Natural killer cell (primary cell): ENCODE results near the gene GPSM1. TPM values are rescaled to one million over a fixed set of nuclear protein-coding genes. Genes with fewer than 3 reads are reported as not detected.

Experiments
- ATAC-seq, 3 donors: fragments of 150-1000 bp in 2 of 3; fragments of 200-7000 bp in 1 of 3; cut with Tn5 transposase; 1 replicate in 1 of 3; 2 replicates in 2 of 3; pipeline ENCODE4 v1.10.0; 2021; ENCODE audit warnings: mild to moderate bottlenecking in 2 of 3, moderate library complexity in 2 of 3
- DNase-seq, 2 donors: peaks; one replicate each; pipeline versions ENCODE4 v3.0.0 to v3.0.0-alpha.2; 2013 to 2021; ENCODE audit warnings: mixed read lengths in 1 of 2
- H3K27ac ChIP-seq: one replicate; pipeline ENCODE4 v1.5.1; 2013; ENCODE audit warnings: mild to moderate bottlenecking, low read length
- H3K27me3 ChIP-seq: one replicate; pipeline ENCODE4 v1.6.1; 2013; ENCODE audit warnings: low read length; ENCODE audit not compliant: control insufficient read depth, insufficient read depth
- H3K36me3 ChIP-seq: one replicate; pipeline ENCODE4 v1.6.1; 2013; ENCODE audit warnings: low read length; ENCODE audit not compliant: control insufficient read depth, insufficient read depth
- H3K4me1 ChIP-seq: one replicate; pipeline ENCODE4 v1.6.1; 2013; ENCODE audit warnings: low read length; ENCODE audit not compliant: control insufficient read depth, insufficient read depth
- H3K4me3 ChIP-seq: one replicate; pipeline ENCODE4 v1.5.1; 2013; ENCODE audit warnings: low read length
- H3K9me3 ChIP-seq: one replicate; pipeline ENCODE4 v1.6.1; 2013; ENCODE audit warnings: low read length; ENCODE audit not compliant: control insufficient read depth, insufficient read depth
- H3K27ac Mint-ChIP-seq, 2 donors: one replicate each; pipeline ENCODE4 v1.8.0; 2022; ENCODE audit warnings: mild to moderate bottlenecking in 2 of 2, mixed read lengths in 2 of 2, moderate library complexity in 1 of 2
- H3K27me3 Mint-ChIP-seq, 2 donors: one replicate each; pipeline ENCODE4 v1.8.0; 2022; ENCODE audit warnings: low read depth in 2 of 2, mixed read lengths in 2 of 2
- H3K36me3 Mint-ChIP-seq: one replicate; pipeline ENCODE4 v1.8.0; 2022; ENCODE audit warnings: mixed read lengths
- H3K4me1 Mint-ChIP-seq, 2 donors: one replicate each; pipeline ENCODE4 v1.8.0; 2022; ENCODE audit warnings: mixed read lengths in 2 of 2
- H3K4me3 Mint-ChIP-seq: one replicate; pipeline ENCODE4 v1.8.0; 2022; ENCODE audit warnings: mild to moderate bottlenecking, moderate library complexity, mixed read lengths
- H3K9me3 Mint-ChIP-seq, 2 donors: one replicate each; pipeline ENCODE4 v1.8.0; 2022; ENCODE audit warnings: mixed read lengths in 2 of 2
- WGBS: methylation state at CpG from one replicate; pipeline ENCODE4 v1.1.7; 2013; ENCODE audit warnings: missing lambda C conversion rate; ENCODE audit not compliant: insufficient coverage; 5-methylcytosine and 5-hydroxymethylcytosine counted together
- intact Hi-C: fragments of 100-400 bp; cut with micrococcal nuclease; formaldehyde crosslinking; loops from one replicate; pipeline ENCODE4 v1.14.2; 2022
- total RNA-seq, 4 donors: library from RNA; stranded (reverse); fragments of 120-200 nt in 1 of 4; gene quantifications; one replicate each; pipeline versions ENCODE4 v1.2.3 to v1.2.4, GENCODE V29; 2013 to 2022
- TF ChIP-seq, protein P1 (sequence below): fragments of 200-600 bp; IDR thresholded peaks from one replicate; pipeline ENCODE4 v1.8.0; 2022; ENCODE audit warnings: antibody characterized with exemption

Gene GPSM1
- total RNA-seq, 3 donors from 2014 or later (not counting 1 experiment from before 2014, with no cell fraction given) = 2.6 to 4.2 (median 3.4) TPM

DNA sequence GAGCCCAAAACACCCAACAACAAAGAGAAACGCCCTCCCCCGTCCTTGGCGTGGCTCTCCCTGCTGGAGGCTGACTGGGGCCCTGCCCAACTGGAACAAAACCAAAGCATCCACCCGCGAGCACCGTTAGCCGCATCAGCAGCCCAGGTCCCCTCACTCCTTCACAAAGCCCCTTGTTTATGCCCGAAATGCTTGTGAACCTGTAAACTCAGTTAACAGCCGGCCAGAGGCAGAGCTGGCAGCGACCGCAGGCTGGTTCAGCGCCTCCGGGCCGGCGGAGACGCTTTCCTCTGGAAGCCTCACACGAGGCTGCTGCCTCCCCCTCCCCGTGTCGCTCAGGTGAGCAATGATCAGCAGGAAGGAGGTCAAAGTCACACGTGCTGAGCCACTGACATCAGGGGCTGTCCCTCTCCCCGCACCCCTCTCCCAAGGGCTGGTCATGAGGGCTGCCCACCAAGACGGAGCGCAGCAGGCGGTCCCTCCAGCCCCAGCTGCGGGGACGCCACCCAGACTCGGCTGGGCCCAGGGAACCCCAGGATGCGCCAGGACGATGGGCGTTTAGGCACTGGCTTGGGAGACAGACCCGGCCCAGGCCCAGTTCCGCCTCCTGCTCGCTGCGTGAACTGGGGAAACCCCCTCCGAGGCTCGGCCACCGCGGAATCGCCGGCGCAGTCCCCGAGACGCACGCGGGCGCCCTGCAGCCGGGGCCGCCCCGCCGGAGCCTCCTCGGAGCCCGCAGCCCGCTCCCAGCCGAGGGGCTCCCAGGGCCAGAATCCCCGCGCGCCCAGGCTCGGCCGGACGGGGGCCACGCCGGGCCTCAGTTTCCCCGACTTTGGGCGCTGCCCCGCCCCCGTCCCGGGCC lies 72.1 kb downstream of the GPSM1 start:
- H3K27ac Mint-ChIP-seq = peak overlapping the region; percentile 57 to 72
- H3K36me3 ChIP-seq = peaks cover 24% of the 10 kb centered on the region
- TF ChIP-seq, protein P1, sequence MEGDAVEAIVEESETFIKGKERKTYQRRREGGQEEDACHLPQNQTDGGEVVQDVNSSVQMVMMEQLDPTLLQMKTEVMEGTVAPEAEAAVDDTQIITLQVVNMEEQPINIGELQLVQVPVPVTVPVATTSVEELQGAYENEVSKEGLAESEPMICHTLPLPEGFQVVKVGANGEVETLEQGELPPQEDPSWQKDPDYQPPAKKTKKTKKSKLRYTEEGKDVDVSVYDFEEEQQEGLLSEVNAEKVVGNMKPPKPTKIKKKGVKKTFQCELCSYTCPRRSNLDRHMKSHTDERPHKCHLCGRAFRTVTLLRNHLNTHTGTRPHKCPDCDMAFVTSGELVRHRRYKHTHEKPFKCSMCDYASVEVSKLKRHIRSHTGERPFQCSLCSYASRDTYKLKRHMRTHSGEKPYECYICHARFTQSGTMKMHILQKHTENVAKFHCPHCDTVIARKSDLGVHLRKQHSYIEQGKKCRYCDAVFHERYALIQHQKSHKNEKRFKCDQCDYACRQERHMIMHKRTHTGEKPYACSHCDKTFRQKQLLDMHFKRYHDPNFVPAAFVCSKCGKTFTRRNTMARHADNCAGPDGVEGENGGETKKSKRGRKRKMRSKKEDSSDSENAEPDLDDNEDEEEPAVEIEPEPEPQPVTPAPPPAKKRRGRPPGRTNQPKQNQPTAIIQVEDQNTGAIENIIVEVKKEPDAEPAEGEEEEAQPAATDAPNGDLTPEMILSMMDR = no peak
- intact Hi-C loops = loop anchor here (1.0 to 10.0 kb wide), 2 partner anchors 11 to 85 kb away; partner anchors contain the start of genes ENTR1 and PMPCA
- no peaks in the 10 kb centered on the region for H3K27me3 Mint-ChIP-seq
- H3K9me3 Mint-ChIP-seq = no peaks in the 10 kb centered on the region
- DNase-seq (peak in 1 of 2 donors; percentile 68), ATAC-seq (peak; percentile 34 to 50 (median 45))
- peaks cover 17 to 22% of the 10 kb centered on the region in 2 donors for H3K4me1 Mint-ChIP-seq
- H3K27me3 ChIP-seq = no peaks in the 10 kb centered on the region
- peak overlapping the region; percentile 46 for H3K4me3 ChIP-seq
- WGBS = 3% methylated on average over 67 of the region's 67 CpGs
- peak overlapping the region; percentile 84 for H3K4me3 Mint-ChIP-seq
- H3K9me3 ChIP-seq = no peaks in the 10 kb centered on the region
- H3K4me1 ChIP-seq = peaks cover 45% of the 10 kb centered on the region
- no peak overlapping the region for H3K27ac ChIP-seq
- H3K36me3 Mint-ChIP-seq = no peaks in the 10 kb centered on the region

DNA sequence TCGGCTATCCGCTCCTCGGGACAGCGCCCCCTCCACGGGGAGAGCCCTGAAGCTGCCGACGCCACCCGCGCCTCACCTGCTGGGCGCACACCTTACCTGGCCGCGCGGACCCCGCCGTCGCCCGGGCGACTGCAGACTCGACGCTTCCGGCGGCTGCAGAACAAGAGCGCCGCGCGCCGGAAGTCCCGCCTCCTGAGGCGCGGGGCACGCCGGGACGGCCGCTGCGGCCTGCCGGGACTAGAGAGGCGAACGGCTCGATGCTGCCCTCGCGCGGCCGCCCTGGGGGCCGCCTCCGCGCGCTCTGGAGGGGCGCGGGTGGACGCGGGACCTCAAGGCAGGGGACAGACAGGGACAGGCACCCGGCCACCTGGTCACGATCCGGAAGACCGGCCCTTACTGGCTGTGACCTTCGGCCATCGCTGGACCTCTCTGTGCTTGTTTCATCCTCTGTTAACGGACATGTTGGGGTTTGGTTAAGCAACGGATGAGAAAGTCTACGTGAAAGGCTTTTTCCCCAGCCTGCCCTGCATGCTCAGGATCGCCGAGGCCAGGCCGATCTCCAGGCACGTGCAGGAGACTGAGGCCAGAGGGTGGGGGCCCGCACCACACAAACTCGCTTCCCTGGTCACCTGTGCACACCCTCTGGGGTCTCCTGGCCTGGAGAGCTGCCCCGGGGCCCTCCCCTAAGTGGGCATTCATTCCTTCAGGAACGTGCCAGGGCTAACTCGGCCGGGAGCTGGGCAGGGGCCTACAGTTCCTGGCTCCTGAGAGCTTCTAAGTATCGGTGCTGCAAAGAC lies 72.9 kb downstream of the GPSM1 start, which contains the start of gene SNAPC4:
Gene SNAPC4, minus strand, starts transcription at position 133 of the 797 bp plus-strand sequence. CDS start 1,742 bp downstream, outside the sequence.
- Histone ChIP-seq H3K9me3 (no peaks in the 10 kb centered on the region), H3K4me1 (peaks cover 54% of the 10 kb centered on the region), H3K36me3 (peaks cover 20% of the 10 kb centered on the region), H3K27ac (peak within 1 kb of the TSS; percentile 37), H3K4me3 (peak within 1 kb of the TSS; percentile 46), H3K27me3 (no peaks in the 10 kb centered on the region)
- H3K36me3 Mint-ChIP-seq = no peaks in the 10 kb centered on the region
- no peaks in the 10 kb centered on the region for H3K9me3 Mint-ChIP-seq
- TF ChIP-seq, protein P1 = peak; percentile 93
- peak within 1 kb of the TSS; percentile 84 for H3K4me3 Mint-ChIP-seq
- peak within 1 kb of the TSS; percentile 57 to 72 for H3K27ac Mint-ChIP-seq
- DNase-seq (peak; percentile 88 to 95), ATAC-seq (peak; percentile 91 to 94 (median 91))
- 10% methylated on average over 71 of the region's 71 CpGs for WGBS
- no peaks in the 10 kb centered on the region for H3K27me3 Mint-ChIP-seq
- intact Hi-C loops = loop anchor here (1.0 to 10.0 kb wide), 2 partner anchors 10 to 85 kb away; partner anchors contain the start of genes ENTR1 and PMPCA
- peaks cover 23 to 30% of the 10 kb centered on the region in 2 donors for H3K4me1 Mint-ChIP-seq

DNA sequence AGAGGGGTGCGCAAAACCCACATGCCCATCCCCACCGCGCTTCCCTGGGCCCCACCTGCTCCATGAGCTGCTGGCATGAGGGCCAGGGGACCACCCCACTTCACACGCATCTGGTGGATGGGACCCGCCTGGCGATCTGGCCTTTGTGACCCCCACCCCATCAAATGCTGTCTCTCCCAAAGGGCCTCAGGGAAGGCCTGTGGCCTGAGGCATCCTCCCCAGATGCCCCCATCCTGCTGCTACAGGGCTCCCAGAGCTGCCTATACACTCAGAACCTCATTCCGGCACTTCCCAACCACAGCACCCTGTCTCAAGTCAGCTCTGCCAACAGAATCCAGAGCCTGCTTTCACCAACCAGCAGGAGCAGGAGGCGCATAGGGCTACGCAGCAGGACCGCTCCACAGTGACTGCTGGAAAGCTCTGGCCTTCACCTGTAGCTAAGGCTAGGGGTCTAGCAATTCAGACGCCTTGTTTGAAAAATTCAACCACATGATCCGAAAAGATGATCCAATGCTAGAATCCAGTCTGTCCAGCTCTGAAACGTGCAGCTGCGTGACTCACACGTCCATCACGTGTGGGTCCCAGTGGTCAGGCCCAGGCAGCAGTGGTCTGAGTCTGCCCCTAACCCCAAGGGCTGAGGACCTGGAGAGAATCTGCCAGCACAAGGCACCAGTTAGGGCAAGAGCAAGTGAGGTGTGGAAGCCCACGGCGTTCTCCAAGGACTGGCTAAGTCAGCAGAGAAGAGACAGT lies 74.0 kb downstream of the GPSM1 start:
- Mint-ChIP-seq H3K27me3 (no peaks in the 10 kb centered on the region), H3K36me3 (no peaks in the 10 kb centered on the region), H3K27ac (peak overlapping the region in 1 of 2 donors; percentile 52), H3K4me1 (peaks cover 23 to 30% of the 10 kb centered on the region in 2 donors), H3K4me3 (peak overlapping the region; percentile 64), H3K9me3 (no peaks in the 10 kb centered on the region)
- no peak overlapping the region for H3K4me3 ChIP-seq
- H3K4me1 ChIP-seq = peaks cover 63% of the 10 kb centered on the region
- DNase-seq = no peak
- peaks cover 16% of the 10 kb centered on the region for H3K36me3 ChIP-seq
- ATAC-seq = no peak
- 95% methylated on average over 18 of the region's 18 CpGs for WGBS
- no peaks in the 10 kb centered on the region for H3K27me3 ChIP-seq
- TF ChIP-seq, protein P1 = no peak
- intact Hi-C loops = loop anchor here (10.0 kb wide), 1 partner anchor 87 kb away; no protein-coding TSS in a partner anchor
- H3K27ac ChIP-seq = no peak overlapping the region
- no peaks in the 10 kb centered on the region for H3K9me3 ChIP-seq
